Dedifferentiated amniotic fluid mesenchymal stem cell (primary cell): ENCODE data around the gene SLC25A21.
"Not testable (repeated sequence)": the region's sequence is repeated elsewhere in the genome, so short reads cannot be mapped to it uniquely, and the experiment has no call there.

Experiments
- DNase-seq: peaks from one replicate; pipeline ENCODE4 v3.0.0-alpha.2; 2016; ENCODE audit errors: extremely low spot score

SLC25A21 gene

DNA sequence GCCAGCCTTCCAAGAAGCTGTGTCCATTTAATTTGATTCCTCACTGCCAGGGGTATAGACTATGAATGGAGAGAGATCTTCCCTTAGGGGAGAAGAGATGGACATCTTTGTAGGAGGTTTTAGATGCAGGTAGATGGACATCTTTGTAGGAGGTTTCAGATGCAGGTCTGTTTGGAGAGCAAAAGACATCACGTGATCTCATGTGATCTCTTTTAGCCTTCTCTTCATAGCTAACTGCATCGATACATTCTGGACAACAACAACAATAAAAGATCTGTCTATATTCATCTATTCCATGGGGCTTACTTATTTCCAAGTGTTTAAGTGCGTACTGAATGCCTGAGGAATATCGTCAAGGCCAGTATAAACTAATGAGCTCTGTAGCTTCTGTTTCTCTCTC, 347.6 kb downstream of the SLC25A21 start:
- DNase-seq, result no peak

DNA sequence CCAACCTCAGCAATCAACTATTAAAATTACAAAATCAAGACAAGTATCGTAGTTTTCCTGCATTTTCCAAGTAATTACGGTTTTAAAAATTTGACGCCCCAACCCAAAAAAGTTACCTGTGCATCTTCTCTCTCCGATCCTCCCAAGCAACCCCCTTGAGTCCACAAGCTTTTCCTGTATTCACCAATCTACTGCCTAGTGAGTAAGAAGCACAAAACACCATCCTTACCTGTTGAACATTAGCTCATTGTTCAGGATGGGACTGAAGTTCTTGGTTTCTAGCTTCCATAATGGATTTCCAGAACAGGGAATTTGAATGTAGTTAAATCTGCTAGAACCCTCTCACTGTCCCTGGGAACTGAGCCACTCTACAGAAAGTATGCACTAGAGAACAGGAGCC, 348.8 kb downstream of the SLC25A21 start:
- no peak for DNase-seq

DNA sequence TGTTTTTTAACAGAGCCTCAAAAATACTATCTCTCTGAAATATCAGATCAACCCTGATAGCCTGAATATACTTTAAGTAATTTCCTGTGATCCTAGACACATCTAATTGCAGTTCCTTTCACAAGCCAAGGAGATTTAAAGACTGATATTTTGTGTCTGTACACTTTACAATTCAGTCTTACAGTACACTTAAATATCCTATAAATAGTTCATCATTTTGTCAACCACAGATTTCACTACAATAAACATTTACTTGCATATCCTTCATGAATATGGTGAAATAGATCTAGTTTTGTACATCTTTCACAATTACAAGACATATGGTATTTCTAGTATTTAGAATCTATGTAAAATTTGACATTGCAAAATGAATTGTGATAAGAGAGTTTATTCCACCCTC, 349.7 kb downstream of the SLC25A21 start:
- DNase-seq, result no peak

DNA sequence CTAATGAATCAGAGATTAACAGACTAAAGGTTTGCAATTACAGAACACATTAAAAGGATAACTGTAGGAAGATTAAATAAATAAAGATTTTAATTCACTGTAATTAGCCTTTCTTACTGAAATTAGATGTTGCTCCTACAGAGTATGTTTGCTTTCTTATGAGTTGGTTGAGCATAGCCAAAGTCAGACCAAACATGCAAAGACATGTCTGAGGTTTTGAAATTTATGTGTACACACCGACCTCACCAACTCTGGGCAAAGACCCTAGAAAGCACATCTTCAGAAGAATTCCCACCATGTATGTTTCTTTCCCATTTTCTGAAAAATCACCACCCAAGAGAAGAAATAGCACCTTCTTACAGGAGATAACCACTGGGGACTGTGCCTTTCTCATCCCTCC, 351.5 kb downstream of the SLC25A21 start:
- DNase-seq, result no peak

DNA sequence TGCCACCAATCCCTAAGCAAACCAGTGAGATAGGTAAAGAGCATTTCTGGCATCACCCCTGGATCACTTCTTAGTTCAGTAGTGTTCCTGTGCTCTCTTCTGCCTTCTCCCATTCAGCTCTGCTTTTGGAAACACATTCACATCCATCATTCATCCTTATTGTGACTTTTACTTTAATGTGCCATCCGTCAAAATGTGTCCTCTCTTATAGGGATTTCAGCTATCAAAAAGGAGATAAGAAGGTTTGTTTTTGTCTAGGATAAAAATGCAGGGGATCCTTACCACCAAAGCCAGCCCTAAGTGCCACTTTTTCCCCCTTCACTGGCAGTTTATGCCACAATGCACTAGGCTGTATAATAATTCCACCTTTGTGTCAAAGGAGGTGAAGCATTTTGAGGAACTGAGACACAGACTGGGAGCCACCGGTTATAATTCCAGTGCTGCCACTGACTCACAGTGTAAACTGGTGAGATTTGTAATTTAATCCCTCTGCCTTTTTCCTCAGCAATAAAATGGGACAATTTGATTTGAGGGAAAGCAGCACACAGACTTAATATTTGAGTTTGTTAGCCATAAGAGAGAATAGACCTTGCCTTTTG, 352.2 kb downstream of the SLC25A21 start:
- DNase-seq, result no peak

DNA sequence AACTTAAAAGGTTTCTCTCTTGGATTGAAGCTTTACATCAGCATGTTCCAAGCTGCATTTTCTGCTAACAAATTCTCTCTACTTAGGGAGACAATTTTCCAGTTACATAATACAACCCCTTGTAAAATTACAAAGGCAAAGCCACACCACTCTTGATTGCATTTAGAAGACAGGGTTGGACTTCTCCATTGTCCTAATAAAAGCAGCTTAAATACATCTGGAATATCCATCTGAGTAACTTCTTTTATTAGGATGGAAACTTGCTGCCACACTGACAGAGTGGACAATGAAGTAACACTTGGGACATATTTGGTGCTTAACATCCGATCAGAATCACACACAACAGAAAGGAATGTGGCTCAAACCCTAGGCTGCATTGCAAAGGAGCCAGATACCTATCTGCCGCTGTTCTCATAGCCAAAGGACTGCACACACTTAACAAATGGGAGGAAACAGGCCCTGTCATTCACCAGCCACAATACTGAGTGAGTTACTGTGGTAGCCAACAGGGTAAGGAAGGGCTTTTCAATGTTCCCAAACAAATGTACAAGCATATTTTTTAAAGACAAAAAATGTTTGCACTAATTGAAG, 353.5 kb downstream of the SLC25A21 start:
- DNase-seq, result peak; percentile 58

DNA sequence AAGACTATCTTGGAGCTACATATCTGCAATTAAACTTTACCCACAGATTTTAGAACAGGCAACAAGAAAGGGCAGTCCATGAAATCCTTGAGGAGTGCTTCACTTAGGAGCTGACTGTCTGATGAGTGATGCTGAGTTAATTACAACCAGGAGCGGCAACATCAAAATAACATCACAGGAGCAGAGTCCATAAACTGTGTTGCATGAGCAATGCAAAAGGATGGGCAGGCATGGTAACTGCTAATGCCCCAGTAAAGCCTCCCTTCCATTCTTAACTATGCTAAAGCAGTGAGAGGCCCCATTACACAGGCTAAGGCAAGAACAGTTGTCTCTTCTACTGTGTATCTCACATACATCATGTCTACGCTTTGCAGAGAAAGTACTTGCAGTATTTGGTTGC, 354.2 kb downstream of the SLC25A21 start:
- no peak for DNase-seq

DNA sequence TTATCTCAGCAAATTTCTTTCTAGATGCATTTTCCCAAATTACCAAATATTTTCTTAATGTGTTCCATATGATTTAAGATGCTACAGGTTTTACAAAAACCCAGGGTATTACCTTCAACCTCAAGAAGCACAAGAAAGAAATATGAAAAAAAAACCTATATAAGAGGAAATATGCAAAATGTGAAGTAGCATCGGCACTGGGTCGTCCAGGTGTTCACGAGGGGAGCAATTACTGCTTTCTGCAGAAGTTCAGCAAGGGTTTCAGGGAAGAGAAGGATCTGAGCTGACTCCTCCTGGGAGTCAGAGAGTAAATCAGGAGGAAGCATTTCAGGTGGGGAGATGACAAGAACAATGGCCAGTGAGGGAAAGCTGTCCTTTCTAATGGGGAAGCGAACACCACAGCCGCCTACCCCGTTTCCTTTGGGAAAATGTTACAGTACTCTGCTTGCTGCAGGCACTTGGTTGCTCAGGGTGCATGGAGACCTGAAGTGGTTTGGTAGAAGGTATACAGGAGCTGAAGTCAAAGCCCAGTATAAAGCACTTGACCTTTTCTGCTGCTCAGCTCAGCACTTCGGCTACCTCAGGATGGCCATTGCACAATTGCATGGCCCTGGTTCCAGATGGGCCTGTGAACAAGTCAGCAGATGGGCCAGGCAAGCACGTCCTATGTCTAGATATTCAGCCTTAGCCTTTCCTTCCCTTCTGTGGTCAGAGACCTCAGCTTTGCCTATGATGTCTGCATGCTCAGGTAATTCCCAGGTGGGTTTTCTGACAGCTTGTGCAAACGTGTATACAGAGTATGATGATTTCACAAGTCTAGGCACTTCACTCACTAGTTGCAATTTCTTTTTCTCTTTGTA, 355.1 kb downstream of the SLC25A21 start:
- DNase-seq, result no peak

DNA sequence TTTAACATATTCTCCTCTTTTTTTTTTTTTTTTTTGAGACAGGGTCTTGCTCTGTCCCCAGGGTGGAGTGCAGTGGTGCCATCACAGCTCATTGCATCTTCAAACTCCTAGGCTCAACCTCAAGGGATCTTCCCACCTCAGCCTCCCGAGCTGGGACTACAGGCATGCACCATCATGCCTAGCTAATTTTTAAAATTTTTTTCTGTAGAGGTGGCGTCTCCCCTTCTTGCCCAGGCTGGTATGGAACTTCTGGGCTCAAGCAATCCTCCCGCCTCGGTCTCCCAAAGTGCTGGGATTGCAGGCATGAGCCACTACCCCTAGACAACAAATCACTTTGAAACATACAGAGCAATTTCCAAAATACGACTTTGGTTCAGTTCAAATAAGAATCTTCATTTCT, 355.9 kb downstream of the SLC25A21 start:
- DNase-seq, result no peak

DNA sequence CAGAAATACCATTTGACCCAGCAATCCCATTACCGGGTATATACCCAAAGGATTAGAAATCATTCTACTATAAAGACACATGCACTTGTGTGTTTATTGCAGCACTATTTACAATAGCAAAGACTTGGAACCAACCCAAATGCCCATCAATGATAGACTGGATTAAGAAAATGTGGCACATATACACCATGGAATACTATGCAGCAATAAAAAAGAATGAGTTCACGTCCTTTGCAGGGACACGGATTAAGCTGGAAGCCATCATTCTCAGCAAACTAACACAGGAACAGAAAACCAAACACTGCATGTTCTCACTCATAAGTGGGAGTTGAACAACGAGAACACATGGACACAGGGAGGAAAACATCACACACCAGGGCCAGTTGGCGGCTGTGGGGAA, 357.6 kb downstream of the SLC25A21 start:
- DNase-seq, result not testable (repeated sequence)

DNA sequence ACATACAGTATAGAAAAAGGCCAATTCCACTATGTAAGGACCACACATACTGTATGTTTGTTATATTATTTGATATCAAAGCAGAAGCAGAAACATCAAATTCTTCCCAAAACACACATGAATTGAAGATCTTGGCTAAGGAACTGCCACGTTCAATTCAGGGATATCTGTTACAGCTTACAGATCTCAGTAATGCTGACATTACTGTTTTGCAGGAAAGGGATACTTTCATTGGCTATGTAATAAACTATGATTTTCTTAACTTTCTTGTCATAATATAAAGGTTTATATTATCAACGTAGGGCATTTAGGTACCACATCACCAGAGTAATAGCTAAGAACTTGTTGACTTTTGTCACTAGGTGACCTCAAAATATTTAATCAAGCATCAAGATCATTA, 362.2 kb downstream of the SLC25A21 start:
- no peak for DNase-seq

DNA sequence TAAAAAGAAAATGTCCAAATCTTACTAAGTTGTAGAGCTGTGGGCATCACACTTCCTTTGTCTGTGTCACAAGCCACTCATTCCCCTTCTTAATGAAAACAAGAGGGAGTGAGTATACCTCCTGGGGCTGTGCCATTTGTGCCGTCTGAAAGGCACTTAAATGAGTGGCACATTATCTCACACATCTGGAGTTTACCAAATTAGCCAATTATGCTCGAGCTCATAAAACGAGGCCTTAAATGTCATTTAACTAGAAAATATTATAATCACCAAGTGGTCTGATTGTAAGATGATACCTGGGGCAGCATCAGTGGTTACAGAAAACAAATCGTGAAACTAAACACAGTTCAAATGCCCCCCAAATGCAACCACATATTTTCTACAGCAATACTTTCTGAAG, 364.7 kb downstream of the SLC25A21 start:
- DNase-seq, result no peak

DNA sequence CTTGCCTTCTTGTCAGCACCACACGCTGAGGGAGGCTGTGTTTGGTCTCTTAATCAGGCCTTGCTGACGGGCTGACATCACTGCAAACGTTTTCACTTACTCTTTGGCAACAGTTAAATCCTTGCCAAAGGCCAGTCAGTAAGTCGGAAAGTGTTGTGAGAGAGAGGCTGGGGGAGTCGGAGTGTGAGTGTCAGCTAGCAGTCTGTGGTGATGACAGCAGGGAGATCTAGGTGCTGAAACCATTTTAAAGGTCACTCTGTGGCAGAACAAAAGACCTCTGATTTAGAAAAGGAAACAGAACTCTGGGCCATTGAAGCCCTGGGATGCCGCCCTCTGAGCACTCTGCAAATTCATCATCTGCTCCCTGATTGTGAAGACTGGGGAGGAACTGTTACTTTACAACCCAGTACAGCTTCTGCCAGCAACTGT, 367.3 kb downstream of the SLC25A21 start:
- DNase-seq, result no peak

DNA sequence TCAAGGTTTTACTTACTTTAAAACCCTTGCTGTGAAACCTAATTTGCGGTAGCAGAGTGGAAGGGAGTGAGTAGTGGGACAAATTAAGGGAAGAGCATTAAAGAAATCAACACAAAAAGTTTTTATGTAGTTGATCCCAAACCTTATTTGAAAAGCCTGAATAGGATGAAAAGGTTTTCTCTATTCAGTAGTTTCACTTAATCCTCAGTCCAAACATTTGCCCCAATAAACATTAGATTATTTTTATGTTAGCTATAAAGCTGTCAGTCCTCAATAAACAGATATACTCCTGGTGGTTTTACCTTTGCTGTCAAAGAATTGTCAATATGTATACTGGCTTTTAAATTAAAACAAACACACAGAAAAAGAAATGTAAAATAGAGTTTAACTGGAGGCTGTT, 374.8 kb downstream of the SLC25A21 start:
- no peak for DNase-seq

DNA sequence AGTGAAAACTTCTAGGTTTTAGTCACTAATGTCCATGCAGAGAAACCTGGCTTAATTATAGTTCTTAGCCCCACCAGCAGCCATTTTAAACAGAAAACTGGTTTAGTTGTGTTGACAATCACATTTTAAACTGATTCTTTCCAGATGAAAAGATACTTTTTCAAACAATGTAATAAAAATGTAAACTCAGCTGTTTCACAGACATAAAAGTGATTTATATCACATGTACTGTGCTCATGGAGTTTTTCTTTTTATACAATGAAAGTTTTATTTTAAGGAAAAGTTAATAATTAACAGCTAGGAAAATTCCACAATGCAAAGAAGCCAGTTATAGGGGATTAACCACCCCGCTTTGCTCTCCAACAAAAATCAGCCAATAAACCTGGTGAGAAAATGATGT, 381.0 kb downstream of the SLC25A21 start:
- no peak for DNase-seq

DNA sequence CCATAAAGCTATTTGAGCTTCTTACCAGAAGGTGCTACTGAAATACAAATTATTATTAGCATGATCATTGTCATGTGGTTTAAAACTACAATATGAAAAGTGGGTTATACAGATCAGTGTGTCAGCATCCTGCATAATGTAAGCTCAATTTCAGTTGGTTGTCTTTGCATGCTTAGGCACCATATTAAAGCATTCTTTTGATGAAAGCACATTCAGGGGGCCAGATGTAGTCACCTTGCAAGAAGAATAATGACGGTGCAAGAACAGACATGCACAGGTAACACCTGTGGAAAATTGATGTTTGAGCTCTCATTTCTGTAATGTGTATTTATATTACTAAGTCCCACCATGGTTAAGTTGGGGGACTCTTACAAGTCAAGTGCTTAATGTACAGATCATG, 386.9 kb downstream of the SLC25A21 start:
- no peak for DNase-seq

DNA sequence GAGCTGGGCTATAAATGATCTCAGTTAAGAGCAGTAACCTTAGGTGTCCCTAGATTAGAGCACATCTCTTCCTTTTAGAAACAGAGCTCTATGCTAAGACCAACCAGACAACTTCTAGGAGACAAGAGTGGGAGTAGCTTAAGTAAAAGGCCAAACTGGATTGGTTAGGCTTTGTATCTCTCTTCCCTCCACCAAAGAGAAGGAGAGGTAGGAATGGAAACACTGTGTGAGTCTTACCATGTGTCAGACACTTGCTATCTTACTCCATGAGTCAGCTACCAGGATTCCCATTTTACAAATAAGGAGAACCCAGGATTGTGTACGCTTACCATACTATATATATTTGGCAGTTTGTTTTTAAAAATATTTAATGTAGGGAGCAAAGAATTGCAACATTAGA, 387.9 kb downstream of the SLC25A21 start:
- no peak for DNase-seq

DNA sequence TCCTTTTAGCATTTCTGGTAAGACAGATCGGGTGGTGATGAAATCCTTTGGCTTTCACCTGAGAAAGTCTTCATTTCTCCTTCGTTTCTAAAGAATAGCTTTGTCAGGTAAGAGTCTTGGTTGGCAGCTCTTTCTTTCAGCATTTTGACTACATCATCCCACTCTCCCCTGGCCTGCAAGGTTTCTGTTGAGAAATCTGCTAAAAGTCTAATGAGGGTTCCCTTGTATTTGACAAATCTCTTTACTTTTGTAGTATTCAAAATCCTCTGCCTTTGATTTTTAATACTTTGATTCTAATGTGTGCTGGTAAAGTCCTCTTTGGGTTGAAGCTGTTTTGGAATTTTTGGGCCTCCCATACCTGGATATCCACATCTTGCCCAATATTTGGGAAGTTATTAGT, 390.5 kb downstream of the SLC25A21 start:
- DNase-seq, result no peak

DNA sequence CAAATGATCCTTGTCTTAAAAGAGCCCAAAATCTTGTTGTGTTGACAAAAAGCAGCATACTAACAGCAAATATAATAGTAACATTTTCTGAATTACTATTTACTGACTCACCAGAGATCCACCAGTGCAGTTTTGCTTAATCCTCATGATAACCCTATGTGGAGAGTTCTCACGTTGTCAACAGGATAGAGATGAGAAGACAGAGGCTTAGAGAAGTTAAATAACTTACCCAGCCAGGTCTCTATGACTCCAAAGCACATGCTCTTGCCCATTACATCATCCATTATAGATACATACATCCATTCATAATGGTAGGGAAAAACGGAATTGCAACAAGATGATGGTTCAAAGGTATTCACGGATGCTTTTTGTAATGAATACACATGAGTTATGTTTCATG, 398.8 kb downstream of the SLC25A21 start:
- no peak for DNase-seq

DNA sequence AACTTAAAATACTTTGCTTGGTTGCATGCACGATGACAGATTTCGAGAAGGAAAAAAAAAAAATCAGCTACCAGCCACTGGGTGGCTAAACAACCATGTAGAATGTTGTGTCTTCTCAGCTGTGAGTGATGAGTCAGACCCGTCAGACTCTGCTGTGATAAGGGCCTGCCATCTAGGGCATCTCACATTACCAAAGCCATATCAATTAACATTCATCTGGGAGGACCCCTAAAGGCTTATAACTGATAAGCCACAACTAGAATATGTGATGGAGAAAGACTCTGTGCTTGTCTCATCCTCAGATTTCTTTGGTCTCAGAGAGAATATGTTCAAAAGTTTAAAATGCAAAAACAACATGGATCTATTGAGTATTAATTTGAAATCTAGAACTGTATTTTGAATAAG, 399.3 kb downstream of the SLC25A21 start:
- DNase-seq, result peak; percentile 63

DNA sequence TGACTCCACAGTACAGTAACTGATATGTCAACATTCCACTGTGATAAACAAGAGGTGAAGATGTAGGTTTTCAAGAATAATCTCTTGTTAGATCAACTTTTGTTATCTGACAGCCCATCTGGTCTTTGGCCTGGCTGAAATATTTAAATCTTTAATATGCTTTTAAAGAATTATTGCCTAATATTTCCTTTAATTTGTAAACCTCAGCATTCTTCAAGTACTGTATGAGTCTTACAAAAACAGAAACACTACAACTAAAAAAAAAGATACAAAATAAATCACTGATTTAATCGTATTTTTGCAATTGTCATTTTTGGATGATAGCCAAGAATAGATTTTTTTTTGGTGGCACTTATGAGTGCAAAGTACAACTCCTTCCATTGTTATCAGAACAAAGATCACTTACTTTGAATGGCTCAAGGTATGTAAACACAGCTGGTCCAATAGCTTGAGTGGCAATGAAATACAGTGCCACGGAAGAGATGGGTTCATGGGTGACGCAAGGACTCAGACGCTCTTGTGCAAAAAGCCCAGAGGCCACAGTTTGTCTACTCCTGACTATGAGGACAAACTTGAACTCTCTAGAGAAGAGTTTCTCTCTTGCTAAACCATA, 401.3 kb downstream of the SLC25A21 start:
- no peak for DNase-seq

DNA sequence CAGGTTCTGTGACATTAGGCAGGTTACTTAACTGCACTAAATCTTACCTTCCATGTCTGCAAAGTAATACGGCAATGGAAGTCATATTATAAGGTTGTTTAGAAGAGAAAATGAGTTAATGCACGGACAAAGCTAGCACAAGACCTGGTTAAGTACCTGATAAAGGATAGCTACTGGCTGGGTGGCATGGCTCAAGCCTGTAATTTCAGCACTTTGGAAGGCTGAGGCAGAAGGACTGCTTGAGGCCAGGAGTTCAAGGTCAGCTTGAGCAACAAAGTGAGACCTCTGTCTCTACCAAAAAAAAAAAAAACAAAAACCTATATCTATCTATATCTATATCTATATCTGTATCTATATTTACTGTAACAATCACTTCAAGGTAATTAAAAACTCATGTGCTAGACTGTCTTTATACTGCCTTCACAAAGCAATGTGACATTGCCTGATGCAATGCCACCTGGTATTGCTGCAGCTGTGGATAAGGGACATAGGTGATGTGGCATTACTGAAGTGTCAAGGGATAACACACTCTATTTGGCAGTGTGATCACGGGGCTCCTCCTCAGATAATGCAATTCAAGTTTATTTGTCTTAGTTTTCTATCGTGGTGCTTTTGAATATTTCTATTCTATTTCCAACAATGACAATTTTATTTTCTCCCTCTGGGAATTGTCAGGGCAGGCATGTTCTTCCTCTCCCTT, 403.6 kb downstream of the SLC25A21 start:
- no peak for DNase-seq
